ENCODE data around the gene CD300A. TPM values are rescaled to one million over a fixed set of nuclear protein-coding genes. Genes with fewer than 3 reads are reported as not detected.

The CD300A gene
- total and polyA plus RNA-seq, 2 donors (not counting 3 experiments of a cell fraction or from before 2014, with no cell fraction given), result not detected

DNA sequence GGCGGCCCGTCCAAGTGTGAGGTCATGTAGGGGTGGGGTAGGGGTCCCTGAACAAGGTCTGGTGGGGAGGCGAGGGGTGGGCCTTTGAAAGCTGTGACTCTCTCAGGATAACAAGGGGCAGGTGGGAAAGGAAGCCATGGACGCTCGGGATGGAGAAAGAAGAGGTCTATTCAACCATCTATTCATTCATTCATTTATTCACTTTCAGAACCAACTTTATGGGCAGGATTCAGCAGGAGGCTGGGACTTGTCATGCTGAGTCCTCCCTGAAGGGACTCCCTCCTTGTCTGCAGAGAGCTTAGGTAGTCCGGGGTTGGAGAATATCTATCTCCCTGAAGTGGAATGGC lies 8.6 kb upstream of the CD300A start:
- no peaks in the 10 kb centered on the region for H4K20me1 ChIP-seq (replicated peaks; ENCODE audit: control insufficient read depth, extremely low read depth, insufficient read depth, low read length)
- H3K9ac ChIP-seq (replicated peaks; ENCODE audit: extremely low read depth, insufficient read depth, low read length), result no peak overlapping the region
- no peak overlapping the region for H3K4me2 ChIP-seq (ENCODE audit: insufficient read depth, low read length)
- H3K27ac ChIP-seq (ENCODE audit: insufficient read depth, low read depth, low read length), result no peak overlapping the region
- BruUV-seq (replicated peaks), result no TSS peak
- intact Hi-C loops (cut with micrococcal nuclease) (loop anchor here (1.0 kb wide), 5 partner anchors 36 to 247 kb away; no protein-coding TSS in a partner anchor), dilution Hi-C loops (cut with MboI; ENCODE audit: extremely low pct_ligation_motif_present, low sequenced_read_pairs) (no loop called here)
- no peaks in the 10 kb centered on the region for H3K79me2 ChIP-seq (ENCODE audit: control insufficient read depth, insufficient read depth, low read length)
- H3K9me1 ChIP-seq (replicated peaks; ENCODE audit: control insufficient read depth, extremely low read depth, insufficient read depth, low read length), result no peaks in the 10 kb centered on the region
- ChIA-PET POLR2A (no interaction called here), CTCF (interaction anchor here (1.1 to 9.2 kb wide), 8 partner anchors 10 to 254 kb away, joined by 3 to 221 read pairs (median 8); partner anchors contain the start of gene RPL38)
- TF ChIP-seq FOS (IDR thresholded peaks at IDR 0.05; ENCODE audit: borderline replicate concordance, insufficient read depth, low read length) (no peak), POLR2A (IDR thresholded peaks at IDR 0.05; ENCODE audit: low read depth, low read length) (no peak), GATA2 (IDR thresholded peaks at IDR 0.05; ENCODE audit: insufficient read depth, insufficient read length, low read depth, low read length) (no peak), EZH2 (IDR thresholded peaks at IDR 0.05; ENCODE audit: borderline replicate concordance, low read depth, low read length, severe bottlenecking) (no peak), JUN (IDR thresholded peaks at IDR 0.05; ENCODE audit: borderline replicate concordance, insufficient read depth, insufficient read length, low read depth) (no peak), POLR2AphosphoS5 (IDR thresholded peaks at IDR 0.05; ENCODE audit: insufficient read depth, low read depth, low read length) (no peak), MYC (IDR thresholded peaks at IDR 0.05; ENCODE audit: low read depth, low read length) (no peak)
- TF ChIP-seq, protein P1, sequence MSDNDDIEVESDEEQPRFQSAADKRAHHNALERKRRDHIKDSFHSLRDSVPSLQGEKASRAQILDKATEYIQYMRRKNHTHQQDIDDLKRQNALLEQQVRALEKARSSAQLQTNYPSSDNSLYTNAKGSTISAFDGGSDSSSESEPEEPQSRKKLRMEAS (IDR thresholded peaks at IDR 0.05; ENCODE audit: insufficient read depth, insufficient read length), result no peak
- TF ChIP-seq, protein P2, sequence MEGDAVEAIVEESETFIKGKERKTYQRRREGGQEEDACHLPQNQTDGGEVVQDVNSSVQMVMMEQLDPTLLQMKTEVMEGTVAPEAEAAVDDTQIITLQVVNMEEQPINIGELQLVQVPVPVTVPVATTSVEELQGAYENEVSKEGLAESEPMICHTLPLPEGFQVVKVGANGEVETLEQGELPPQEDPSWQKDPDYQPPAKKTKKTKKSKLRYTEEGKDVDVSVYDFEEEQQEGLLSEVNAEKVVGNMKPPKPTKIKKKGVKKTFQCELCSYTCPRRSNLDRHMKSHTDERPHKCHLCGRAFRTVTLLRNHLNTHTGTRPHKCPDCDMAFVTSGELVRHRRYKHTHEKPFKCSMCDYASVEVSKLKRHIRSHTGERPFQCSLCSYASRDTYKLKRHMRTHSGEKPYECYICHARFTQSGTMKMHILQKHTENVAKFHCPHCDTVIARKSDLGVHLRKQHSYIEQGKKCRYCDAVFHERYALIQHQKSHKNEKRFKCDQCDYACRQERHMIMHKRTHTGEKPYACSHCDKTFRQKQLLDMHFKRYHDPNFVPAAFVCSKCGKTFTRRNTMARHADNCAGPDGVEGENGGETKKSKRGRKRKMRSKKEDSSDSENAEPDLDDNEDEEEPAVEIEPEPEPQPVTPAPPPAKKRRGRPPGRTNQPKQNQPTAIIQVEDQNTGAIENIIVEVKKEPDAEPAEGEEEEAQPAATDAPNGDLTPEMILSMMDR (IDR thresholded peaks at IDR 0.05; ENCODE audit: extremely low read depth in 1 of 2, insufficient read depth in 1 of 2, low read depth in 1 of 2, low read length in 2 of 2), result no peak
- no peaks in the 10 kb centered on the region for H3K27me3 ChIP-seq (ENCODE audit: control insufficient read depth in 2 of 2, insufficient read depth in 2 of 2, low read length in 2 of 2)
- peaks cover 3% of the 10 kb centered on the region for H3K4me1 ChIP-seq (ENCODE audit: control insufficient read depth, extremely low read depth, insufficient read depth, low read length)
- H3K9me3 ChIP-seq (replicated peaks; ENCODE audit: control insufficient read depth, insufficient read depth, low read length), result no peaks in the 10 kb centered on the region
- H3K36me3 ChIP-seq (ENCODE audit: control insufficient read depth in 2 of 2, extremely low read depth in 1 of 2, insufficient read depth in 2 of 2, low read length in 2 of 2), result no peaks in the 10 kb centered on the region
- H2AFZ ChIP-seq (ENCODE audit: low read depth, low read length), result no peak overlapping the region
- FAIRE-seq (no peak), DNase-seq (ENCODE audit: low read depth, low spot score) (no peak)
- H3K4me3 ChIP-seq (replicated peaks in 1 of 3; ENCODE audit: insufficient read depth in 1 of 3, low read depth in 1 of 3, low read length in 3 of 3), result no peak overlapping the region

Data from endothelial cell of umbilical vein (primary cell).